ENCODE measurements around the gene UAP1.

DNA sequence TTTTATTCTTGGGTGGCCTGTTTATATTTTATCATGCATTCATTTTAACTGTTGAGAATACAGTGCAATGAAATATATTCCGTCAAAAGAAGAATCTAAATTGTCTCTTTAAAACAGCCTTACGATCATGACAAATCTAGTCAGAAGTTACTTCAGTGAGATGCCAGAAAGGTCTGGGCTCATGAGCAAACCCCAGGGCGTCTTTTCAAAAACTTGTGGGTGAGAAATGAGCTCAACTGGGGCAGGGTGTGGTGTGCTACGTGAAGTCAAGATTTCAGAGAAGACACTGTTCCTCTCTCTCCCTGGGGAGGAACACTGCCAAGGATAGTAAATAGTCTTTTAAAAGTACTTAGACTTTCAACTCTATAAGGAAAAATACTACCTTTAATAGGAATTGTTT is 13.4 kb upstream of the UAP1 start:
- TF ChIP-seq POLR2AphosphoS5 (IDR thresholded peaks at IDR 0.05; ENCODE audit: low read depth, low read length) (no peak), TAF1 (IDR thresholded peaks at IDR 0.05; ENCODE audit: borderline replicate concordance, insufficient read depth, low read length) (no peak), SIN3A (IDR thresholded peaks at IDR 0.05; ENCODE audit: borderline replicate concordance, insufficient read depth, low read length) (no peak)
